HEK293 (cell line): ENCODE data around the gene ARHGAP22.

Source experiments
- BCL11A ChIP-seq: fragments of 450-650 bp; formaldehyde crosslinking; IDR thresholded peaks from 2 replicates; pipeline ENCODE4 v1.5.1; 2016; ENCODE audit warnings: low read depth, missing biosample characterization, missing genetic modification characterization
- CTCF ChIP-seq: fragments of 450-650 bp; formaldehyde crosslinking; IDR thresholded peaks from 2 replicates; pipeline ENCODE4 v1.5.1; 2016; ENCODE audit warnings: missing biosample characterization, missing genetic modification characterization
- MEIS1 ChIP-seq: sonication (generic); formaldehyde crosslinking; IDR thresholded peaks from 2 replicates; pipeline ENCODE4 v1.8.1; 2022; ENCODE audit warnings: missing genetic modification reagents, mild to moderate bottlenecking, borderline replicate concordance
- WT1 ChIP-seq: fragments of 450-650 bp; formaldehyde crosslinking; IDR thresholded peaks from 2 replicates; pipeline ENCODE4 v1.5.1; 2016; ENCODE audit warnings: missing biosample characterization, missing genetic modification characterization
- ZBTB7A ChIP-seq: fragments of 450-650 bp; formaldehyde crosslinking; IDR thresholded peaks from 2 replicates; pipeline ENCODE4 v1.5.1; 2016; ENCODE audit warnings: low read depth, missing biosample characterization, missing genetic modification characterization
- ZNF121 ChIP-seq: fragments of 450-650 bp; formaldehyde crosslinking; IDR thresholded peaks from 2 replicates; pipeline ENCODE4 v1.5.1; 2016; ENCODE audit warnings: missing biosample characterization, missing genetic modification characterization
- ZNF214 ChIP-seq: fragments of 450-650 bp; formaldehyde crosslinking; IDR thresholded peaks from 2 replicates; pipeline ENCODE4 v1.5.1; 2017; ENCODE audit warnings: missing biosample characterization, mild to moderate bottlenecking, missing genetic modification characterization, borderline replicate concordance
- ZNF37A ChIP-seq: fragments of 450-650 bp; IDR thresholded peaks from 2 replicates; pipeline ENCODE4 v1.5.1; 2018; ENCODE audit warnings: missing biosample characterization, missing genetic modification characterization
- ZNF398 ChIP-seq: fragments of 450-650 bp; formaldehyde crosslinking; IDR thresholded peaks from 2 replicates; pipeline ENCODE4 v1.5.1; 2017; ENCODE audit warnings: missing biosample characterization, missing genetic modification characterization
- ZNF530 ChIP-seq: fragments of 450-650 bp; formaldehyde crosslinking; IDR thresholded peaks from 2 replicates; pipeline ENCODE4 v1.5.1; 2016; ENCODE audit warnings: low read depth, missing biosample characterization, missing genetic modification characterization
- ZNF768 ChIP-seq: fragments of 450-650 bp; formaldehyde crosslinking; IDR thresholded peaks from 2 replicates; pipeline ENCODE4 v1.5.1; 2018; ENCODE audit warnings: missing biosample characterization, mild to moderate bottlenecking, missing genetic modification characterization

- TF ChIP-seq CTCF (tag by site-specific recombination) (no peak), WT1 (tag by site-specific recombination) (no peak), ZNF398 (tag by site-specific recombination) (no peak), MEIS1 (CRISPR knock-in tag) (no peak), ZNF121 (no peak), BCL11A (tag by site-specific recombination) (no peak), ZNF37A (tag by site-specific recombination) (no peak), ZNF530 (tag by site-specific recombination) (no peak), ZBTB7A (tag by site-specific recombination) (no peak), ZNF214 (tag by site-specific recombination) (no peak), ZNF768 (tag by site-specific recombination) (no peak)
These were observed 3.1 kb downstream of the ARHGAP22 start for GRCh38 chr10:48601789-48602188.
